Activated T-cell treated with anti-CD3 and anti-CD28 coated beads, Interleukin-2, amount 50 U/mL, for 24 hours (primary cell): ENCODE results near the gene GABARAPL2.

Experiments
- DNase-seq: peaks from one replicate; pipeline ENCODE4 v3.0.0-alpha.2; 2020
- H3K27ac Mint-ChIP-seq: 2 replicates; pipeline ENCODE4 v1.8.0; 2020; ENCODE audit warnings: mild to moderate bottlenecking, mixed read lengths
- H3K27me3 Mint-ChIP-seq: 2 replicates; pipeline ENCODE4 v1.8.0; 2020; ENCODE audit warnings: mixed read lengths
- H3K36me3 Mint-ChIP-seq: 2 replicates; pipeline ENCODE4 v1.8.0; 2020; ENCODE audit warnings: low read depth, mixed read lengths
- H3K4me1 Mint-ChIP-seq: 2 replicates; pipeline ENCODE4 v1.8.0; 2020; ENCODE audit warnings: low read depth, mixed read lengths
- H3K4me3 Mint-ChIP-seq: 2 replicates; pipeline ENCODE4 v1.8.0; 2020; ENCODE audit warnings: mild to moderate bottlenecking, moderate library complexity, mixed read lengths
- H3K9me3 Mint-ChIP-seq: 2 replicates; pipeline ENCODE4 v1.8.0; 2020; ENCODE audit warnings: mixed read lengths

GABARAPL2 gene

DNA sequence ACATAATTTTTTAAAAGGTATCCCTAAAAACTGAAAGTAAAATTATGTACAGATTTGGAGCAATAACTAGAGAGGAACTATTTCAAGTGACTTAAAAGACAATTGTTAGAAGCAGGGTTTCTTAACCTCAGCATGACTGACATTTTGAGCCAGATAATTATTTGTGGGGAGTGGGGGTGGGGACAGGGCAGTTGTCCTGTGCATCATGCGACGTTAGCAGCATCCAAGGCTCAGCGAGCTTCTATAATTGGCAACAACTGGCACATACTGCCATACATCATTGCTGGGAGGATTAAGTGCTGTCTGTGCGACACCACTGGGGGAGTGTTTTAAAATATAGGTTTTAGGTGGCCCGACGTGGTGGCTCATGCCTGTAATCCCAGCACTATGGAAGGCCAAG is 27.1 kb downstream of the GABARAPL2 start:
- no peak overlapping the region for H3K27ac Mint-ChIP-seq
- H3K36me3 Mint-ChIP-seq, result peaks cover 53% of the 10 kb centered on the region
- DNase-seq, result peak; percentile 6
- H3K9me3 Mint-ChIP-seq, result no peaks in the 10 kb centered on the region
- H3K4me3 Mint-ChIP-seq, result no peak overlapping the region
- H3K4me1 Mint-ChIP-seq, result peaks cover 16% of the 10 kb centered on the region
- H3K27me3 Mint-ChIP-seq, result no peaks in the 10 kb centered on the region

DNA sequence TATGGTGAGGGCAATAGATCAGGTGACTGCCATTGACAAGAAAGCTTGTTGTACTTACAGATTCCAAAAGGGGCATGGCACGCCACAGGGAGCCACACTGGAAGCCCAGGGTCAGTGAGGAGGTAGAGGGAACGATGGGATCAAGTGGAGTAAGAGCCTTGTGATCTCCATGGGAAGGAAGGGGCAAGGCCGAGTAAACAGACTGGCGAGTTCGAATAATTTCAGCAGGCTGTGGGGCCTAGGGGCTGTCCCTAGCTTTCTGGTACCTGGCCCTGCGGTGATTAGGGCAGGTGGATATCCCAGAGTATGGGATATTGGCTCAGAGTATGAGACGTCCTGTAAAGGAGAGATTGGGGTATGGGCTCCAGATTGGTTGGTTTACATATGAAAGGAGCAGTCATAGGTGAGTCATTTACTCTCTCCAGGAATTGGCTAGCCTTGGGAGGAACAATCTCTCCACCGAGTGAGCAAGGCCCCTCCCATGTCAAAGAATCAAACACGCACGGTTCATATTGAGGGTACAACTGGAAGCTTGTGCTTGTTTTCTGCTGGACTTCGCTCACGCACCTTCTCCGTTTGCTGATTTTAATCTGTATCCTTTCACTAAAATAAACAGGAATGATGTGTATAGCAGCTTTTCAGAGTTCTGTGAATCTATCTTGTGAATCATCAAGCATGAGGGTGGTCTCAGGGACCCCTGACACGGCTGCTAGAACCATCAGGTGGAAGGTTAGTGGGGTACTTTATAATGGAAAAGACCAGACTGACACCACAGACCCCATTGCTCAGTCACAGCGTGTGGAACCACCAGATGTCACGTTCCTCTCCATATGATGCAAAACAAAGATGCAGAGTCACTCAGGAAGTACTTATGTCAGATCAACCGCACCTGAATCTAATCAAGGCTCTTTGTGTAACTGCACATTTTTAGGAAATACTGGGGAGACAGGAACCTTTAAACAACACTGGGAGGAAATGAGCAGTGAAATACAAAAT is 27.9 kb downstream of the GABARAPL2 start:
- Mint-ChIP-seq H3K4me1 (peaks cover 16% of the 10 kb centered on the region), H3K27ac (peak overlapping the region; percentile 87), H3K9me3 (no peaks in the 10 kb centered on the region), H3K27me3 (no peaks in the 10 kb centered on the region), H3K4me3 (no peak overlapping the region), H3K36me3 (peaks cover 50% of the 10 kb centered on the region)
- DNase-seq, result peak; percentile 25

GRCh38 chr16:75599452-75600277 is 33.5 kb downstream of the GABARAPL2 start:
- DNase-seq, result peak; percentile 2
- Mint-ChIP-seq H3K9me3 (peaks cover 12% of the 10 kb centered on the region), H3K36me3 (peaks cover 81% of the 10 kb centered on the region)

GRCh38 chr16:75603241-75603640 is 37.1 kb downstream of the GABARAPL2 start:
- DNase-seq, result no peak
- Mint-ChIP-seq H3K36me3 (peaks cover 90% of the 10 kb centered on the region), H3K27ac (no peak overlapping the region), H3K4me3 (no peak overlapping the region), H3K27me3 (no peaks in the 10 kb centered on the region), H3K9me3 (peaks cover 12% of the 10 kb centered on the region), H3K4me1 (peaks cover 12% of the 10 kb centered on the region)

More at GRCh38 chr16:75599452-75600277, 33.5 kb downstream of the GABARAPL2 start:
- Mint-ChIP-seq H3K27me3 (no peaks in the 10 kb centered on the region), H3K4me1 (peaks cover 14% of the 10 kb centered on the region), H3K4me3 (no peak overlapping the region), H3K27ac (no peak overlapping the region)

- no peak overlapping the region for H3K4me3 Mint-ChIP-seq
- H3K4me1 Mint-ChIP-seq, result peaks cover 17% of the 10 kb centered on the region
- H3K27me3 Mint-ChIP-seq, result no peaks in the 10 kb centered on the region
- H3K27ac Mint-ChIP-seq, result no peak overlapping the region
- no peak for DNase-seq
- peaks cover 12% of the 10 kb centered on the region for H3K9me3 Mint-ChIP-seq
- peaks cover 94% of the 10 kb centered on the region for H3K36me3 Mint-ChIP-seq
Measured at GRCh38 chr16:75606507-75606906, 40.3 kb downstream of the GABARAPL2 start.

DNA sequence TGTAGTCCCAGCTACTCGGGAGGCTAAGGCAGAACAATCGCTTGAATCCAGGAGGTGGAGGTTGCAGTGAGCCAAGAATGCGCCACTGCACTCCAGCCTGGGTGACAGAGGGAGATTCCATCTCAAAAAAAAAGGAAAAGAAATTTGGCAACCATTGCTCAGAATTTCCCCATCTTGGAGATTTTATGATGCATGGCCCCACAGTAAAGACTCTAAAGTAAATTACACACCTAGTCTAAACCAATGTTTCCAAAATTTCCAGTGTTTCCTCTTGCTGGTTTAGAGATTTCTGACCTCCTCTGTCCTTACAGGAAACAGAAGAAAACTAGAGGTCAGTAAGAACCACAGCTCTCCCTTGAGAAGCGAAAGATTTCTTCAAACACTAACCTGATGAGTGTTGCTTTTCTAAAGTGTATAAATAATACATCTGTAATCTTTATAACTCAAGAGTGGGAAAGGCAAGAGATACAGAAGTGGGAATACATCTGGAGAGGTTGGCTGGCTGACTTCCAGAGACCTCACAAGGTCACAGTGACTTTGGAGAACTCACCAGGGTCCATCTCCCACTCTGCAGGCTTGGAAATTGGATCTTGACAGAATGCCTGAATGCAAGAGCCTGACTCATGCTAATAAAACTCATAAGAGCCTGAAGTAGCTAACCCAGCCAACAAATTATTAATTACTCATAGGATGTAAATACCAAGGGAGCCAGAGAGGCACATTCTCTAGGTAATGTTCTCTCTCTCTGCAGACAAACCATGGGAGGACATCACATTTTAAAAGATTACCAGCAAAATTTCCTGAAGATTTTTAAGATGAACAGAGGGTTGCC is 48.1 kb downstream of the GABARAPL2 start:
- no peak overlapping the region for H3K4me3 Mint-ChIP-seq
- no peak overlapping the region for H3K27ac Mint-ChIP-seq
- H3K4me1 Mint-ChIP-seq, result peaks cover 40% of the 10 kb centered on the region
- no peaks in the 10 kb centered on the region for H3K27me3 Mint-ChIP-seq
- no peaks in the 10 kb centered on the region for H3K9me3 Mint-ChIP-seq
- peaks cover 95% of the 10 kb centered on the region for H3K36me3 Mint-ChIP-seq
- DNase-seq, result no peak

GRCh38 chr16:75615619-75616018 is 49.4 kb downstream of the GABARAPL2 start:
- H3K27ac Mint-ChIP-seq, result peak overlapping the region; percentile 91
- no peak overlapping the region for H3K4me3 Mint-ChIP-seq
- DNase-seq, result no peak
- no peaks in the 10 kb centered on the region for H3K27me3 Mint-ChIP-seq
- H3K9me3 Mint-ChIP-seq, result no peaks in the 10 kb centered on the region
- peaks cover 45% of the 10 kb centered on the region for H3K4me1 Mint-ChIP-seq
- peaks cover 95% of the 10 kb centered on the region for H3K36me3 Mint-ChIP-seq

GRCh38 chr16:75616521-75617010 is 50.4 kb downstream of the GABARAPL2 start:
- DNase-seq, result no peak
- Mint-ChIP-seq H3K4me3 (peak overlapping the region; percentile 35), H3K36me3 (peaks cover 95% of the 10 kb centered on the region), H3K27ac (peak overlapping the region; percentile 91), H3K9me3 (no peaks in the 10 kb centered on the region), H3K4me1 (peaks cover 54% of the 10 kb centered on the region), H3K27me3 (no peaks in the 10 kb centered on the region)

- Mint-ChIP-seq H3K27me3 (no peaks in the 10 kb centered on the region), H3K4me3 (peak overlapping the region; percentile 15), H3K27ac (peak overlapping the region; percentile 91), H3K36me3 (peaks cover 95% of the 10 kb centered on the region), H3K4me1 (peaks cover 59% of the 10 kb centered on the region), H3K9me3 (no peaks in the 10 kb centered on the region)
- no peak for DNase-seq
Measured at GRCh38 chr16:75617121-75617520, 50.9 kb downstream of the GABARAPL2 start.

DNA sequence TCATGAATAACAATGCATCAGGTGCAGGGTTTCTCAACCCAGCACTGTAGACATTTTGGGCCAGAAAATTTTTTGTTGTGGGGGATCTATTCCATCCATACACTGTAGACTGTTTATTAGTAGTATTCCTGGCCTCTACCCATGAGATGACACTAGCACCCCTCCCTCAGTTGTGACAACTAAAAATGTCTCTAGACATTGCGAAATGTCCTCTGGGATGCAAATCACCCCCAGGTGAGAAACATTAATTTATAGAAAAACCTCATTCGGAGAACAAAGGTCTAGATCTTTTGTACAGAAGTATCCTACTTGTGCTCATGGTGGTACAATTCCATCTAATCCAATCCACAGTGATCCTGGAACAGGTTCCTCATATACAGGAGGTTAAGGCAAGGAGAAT is 52.6 kb downstream of the GABARAPL2 start:
- Mint-ChIP-seq H3K27me3 (no peaks in the 10 kb centered on the region), H3K27ac (no peak overlapping the region), H3K36me3 (peaks cover 92% of the 10 kb centered on the region), H3K4me3 (no peak overlapping the region), H3K4me1 (peaks cover 66% of the 10 kb centered on the region), H3K9me3 (no peaks in the 10 kb centered on the region)
- no peak for DNase-seq

GRCh38 chr16:75620326-75621169 is 54.4 kb downstream of the GABARAPL2 start:
- peak; percentile 62 for DNase-seq
- peak overlapping the region; percentile 98 for H3K4me3 Mint-ChIP-seq
- peak overlapping the region; percentile 99 for H3K27ac Mint-ChIP-seq
- peaks cover 92% of the 10 kb centered on the region for H3K36me3 Mint-ChIP-seq
- no peaks in the 10 kb centered on the region for H3K27me3 Mint-ChIP-seq
- H3K4me1 Mint-ChIP-seq, result peaks cover 62% of the 10 kb centered on the region
- no peaks in the 10 kb centered on the region for H3K9me3 Mint-ChIP-seq

DNA sequence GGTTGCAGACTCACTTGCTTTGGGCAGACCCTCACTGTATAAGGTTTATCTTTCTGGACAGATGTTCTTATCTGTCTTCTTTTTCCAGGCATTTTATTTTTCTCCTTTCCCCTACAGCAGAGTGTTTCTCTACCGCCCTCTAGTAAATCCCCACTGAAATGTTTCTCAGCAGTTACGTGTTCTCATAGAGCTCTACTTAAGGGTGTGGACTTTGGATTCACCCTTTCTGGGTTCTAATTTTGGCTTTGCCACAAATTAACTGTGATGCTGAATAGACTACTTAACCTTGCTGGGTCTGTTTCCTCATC is 54.9 kb downstream of the GABARAPL2 start:
- Mint-ChIP-seq H3K9me3 (no peaks in the 10 kb centered on the region), H3K36me3 (peaks cover 92% of the 10 kb centered on the region), H3K4me1 (peaks cover 57% of the 10 kb centered on the region), H3K27me3 (no peaks in the 10 kb centered on the region), H3K27ac (peak overlapping the region; percentile 99), H3K4me3 (peak overlapping the region; percentile 98)
- no peak for DNase-seq
